Coronary artery (tissue), 2 donors: ENCODE results near the gene MS4A10.

Experiments
- DNase-seq: peaks from one replicate; pipeline ENCODE4 v3.0.0-alpha.2; 2017; ENCODE audit warnings: low spot score
- H3K27ac ChIP-seq, 2 donors: fragments of 200-600 bp; sonication (generic); one replicate each; pipeline ENCODE4 v1.5.1; 2016 to 2019
- H3K4me3 ChIP-seq: fragments of 200-600 bp; sonication (generic); 2 replicates; pipeline ENCODE4 v1.5.1; 2016; ENCODE audit warnings: mild to moderate bottlenecking, moderate library complexity
- TF ChIP-seq, protein P1 (sequence below): fragments of 200-600 bp; sonication (generic); IDR thresholded peaks from one replicate; pipeline ENCODE4 v1.5.1; 2019; ENCODE audit warnings: antibody characterized with exemption

The MS4A10 gene

DNA sequence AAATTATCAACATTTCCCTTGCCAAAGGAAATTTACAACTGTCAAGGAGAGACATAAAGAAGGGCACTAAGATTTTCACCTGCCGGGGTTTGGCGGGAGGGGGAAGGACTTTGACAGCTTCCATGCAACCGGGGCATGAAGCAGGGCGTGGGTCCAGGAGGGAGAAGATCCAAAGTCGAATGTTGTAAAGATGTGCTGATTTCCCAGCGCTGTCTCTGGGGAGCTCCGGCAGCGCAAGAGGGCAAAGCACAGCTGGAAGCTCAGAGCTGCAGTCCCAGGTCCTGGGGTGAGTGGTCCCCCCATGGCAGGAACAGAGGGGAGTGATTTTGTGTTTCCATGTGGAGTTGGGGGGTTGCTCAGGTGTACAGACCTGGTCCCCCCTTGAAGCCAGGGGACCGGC lies at the start of gene MS4A10:
Gene MS4A10 (plus strand): TSS at position 198 of the 400 bp plus-strand sequence. CDS start 5,003 bp downstream, outside the sequence.
- no peak within 1 kb of the TSS for H3K27ac ChIP-seq
- H3K4me3 ChIP-seq: no peak within 1 kb of the TSS
- no peak for DNase-seq
- TF ChIP-seq, protein P1, sequence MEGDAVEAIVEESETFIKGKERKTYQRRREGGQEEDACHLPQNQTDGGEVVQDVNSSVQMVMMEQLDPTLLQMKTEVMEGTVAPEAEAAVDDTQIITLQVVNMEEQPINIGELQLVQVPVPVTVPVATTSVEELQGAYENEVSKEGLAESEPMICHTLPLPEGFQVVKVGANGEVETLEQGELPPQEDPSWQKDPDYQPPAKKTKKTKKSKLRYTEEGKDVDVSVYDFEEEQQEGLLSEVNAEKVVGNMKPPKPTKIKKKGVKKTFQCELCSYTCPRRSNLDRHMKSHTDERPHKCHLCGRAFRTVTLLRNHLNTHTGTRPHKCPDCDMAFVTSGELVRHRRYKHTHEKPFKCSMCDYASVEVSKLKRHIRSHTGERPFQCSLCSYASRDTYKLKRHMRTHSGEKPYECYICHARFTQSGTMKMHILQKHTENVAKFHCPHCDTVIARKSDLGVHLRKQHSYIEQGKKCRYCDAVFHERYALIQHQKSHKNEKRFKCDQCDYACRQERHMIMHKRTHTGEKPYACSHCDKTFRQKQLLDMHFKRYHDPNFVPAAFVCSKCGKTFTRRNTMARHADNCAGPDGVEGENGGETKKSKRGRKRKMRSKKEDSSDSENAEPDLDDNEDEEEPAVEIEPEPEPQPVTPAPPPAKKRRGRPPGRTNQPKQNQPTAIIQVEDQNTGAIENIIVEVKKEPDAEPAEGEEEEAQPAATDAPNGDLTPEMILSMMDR: no peak

DNA sequence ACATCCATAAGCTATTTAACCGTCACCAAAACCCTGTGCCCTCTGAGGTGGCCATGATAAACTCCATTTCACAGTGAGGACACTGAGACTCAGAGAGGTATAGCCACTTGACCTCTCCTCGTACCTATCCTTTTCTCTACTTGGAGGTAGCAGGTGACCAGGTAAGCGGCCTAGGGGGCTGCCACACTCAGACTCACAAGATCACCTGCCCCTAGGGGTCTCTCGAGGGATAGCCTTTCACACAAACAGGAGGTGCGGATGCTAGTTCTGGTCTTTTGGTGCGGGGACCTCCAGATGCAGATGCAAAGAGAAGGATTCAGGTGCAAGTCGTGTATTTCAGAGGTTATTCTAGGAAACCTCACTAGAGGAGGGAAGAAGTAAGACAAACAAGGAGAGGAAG lies 46.0 kb upstream of the MS4A10 start:
- no peak for DNase-seq
- H3K27ac ChIP-seq: no peak overlapping the region
- no peak overlapping the region for H3K4me3 ChIP-seq
- TF ChIP-seq, protein P1: no peak

DNA sequence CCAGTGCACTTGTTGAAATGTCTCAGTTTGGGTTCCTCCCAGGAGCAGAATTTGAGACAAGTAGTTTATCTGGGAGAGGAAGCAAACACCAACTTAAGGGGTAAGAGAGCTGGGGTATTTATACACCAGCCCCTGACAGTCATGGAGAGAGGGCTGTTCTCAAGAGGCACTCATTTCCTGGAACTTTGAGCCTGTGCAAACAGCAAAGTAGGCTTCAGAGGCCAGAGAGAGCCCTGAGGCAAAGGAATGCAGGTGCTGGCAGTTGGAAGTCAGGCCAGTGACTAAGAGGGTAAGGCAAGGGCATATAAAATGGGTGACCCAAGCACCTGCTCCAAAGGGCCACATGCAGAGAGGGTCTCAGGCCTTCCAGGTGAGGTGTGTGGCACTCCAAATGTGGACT lies 44.6 kb upstream of the MS4A10 start:
- DNase-seq: no peak
- H3K4me3 ChIP-seq: no peak overlapping the region
- no peak overlapping the region for H3K27ac ChIP-seq

DNA sequence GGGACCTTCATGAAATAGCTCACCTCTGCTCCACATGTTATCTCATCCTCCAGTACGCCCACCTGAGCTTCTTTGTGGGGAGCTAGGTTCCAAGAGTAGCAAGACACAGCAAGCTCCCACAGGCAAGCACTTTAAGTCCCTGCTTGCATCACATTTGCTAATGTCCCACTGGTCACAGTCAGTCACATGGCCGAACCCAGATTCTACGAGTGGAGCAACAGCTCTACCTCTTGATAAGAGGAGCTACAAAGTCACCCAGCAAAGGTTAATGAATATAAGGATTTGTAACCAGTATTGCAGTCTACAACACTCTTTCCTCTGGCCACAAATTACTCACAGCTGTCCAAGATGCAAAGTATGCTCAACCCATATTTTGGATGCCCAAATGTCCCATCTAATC lies 43.7 kb upstream of the MS4A10 start:
- no peak overlapping the region for H3K4me3 ChIP-seq
- H3K27ac ChIP-seq: no peak overlapping the region
- TF ChIP-seq, protein P1: no peak
- DNase-seq: no peak

More for the DNA sequence above, 44.6 kb upstream of the MS4A10 start:
- TF ChIP-seq, protein P1: no peak

DNA sequence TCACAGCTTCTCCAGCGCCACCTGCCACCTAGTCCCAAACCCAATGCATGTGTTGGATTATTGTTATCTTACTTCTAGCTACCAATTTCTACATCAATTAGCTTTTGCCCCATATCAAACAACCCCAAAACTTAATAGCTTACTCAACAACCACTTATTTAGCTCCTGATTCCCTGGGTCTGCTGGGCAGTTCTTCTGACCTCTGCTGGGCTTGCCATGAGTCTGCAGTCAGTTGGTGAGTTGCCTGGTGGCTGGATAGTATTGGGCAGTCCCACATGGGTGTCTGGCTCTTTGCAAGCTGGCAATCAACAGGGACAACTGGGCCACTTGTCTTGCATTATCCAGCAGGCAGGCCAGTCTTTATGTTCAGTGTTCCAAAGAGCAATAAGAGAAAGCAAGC lies 42.1 kb upstream of the MS4A10 start:
- TF ChIP-seq, protein P1: no peak
- H3K27ac ChIP-seq: no peak overlapping the region

DNA sequence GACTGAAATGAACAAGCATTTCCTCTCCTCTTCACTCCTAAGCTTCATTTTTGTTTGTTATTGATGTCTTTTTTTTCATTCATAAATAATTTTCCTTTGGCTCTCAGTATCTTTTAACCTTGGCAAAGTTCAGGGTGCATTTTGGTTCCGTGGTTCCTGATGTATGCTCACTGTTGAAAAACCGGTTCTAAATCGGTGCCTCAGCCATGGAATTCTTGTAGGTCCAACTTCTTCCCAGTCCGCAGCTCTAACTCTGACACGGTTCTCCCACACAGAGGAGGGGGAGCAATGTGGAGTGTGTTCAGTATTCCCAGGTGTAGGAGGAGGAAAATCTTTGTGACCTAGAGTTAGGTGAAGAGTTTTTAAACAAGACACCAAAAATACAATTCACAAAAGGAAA lies 41.0 kb upstream of the MS4A10 start:
- no peak for DNase-seq
- no peak overlapping the region for H3K4me3 ChIP-seq
- TF ChIP-seq, protein P1: no peak
- no peak overlapping the region for H3K27ac ChIP-seq

More for the DNA sequence above, 42.1 kb upstream of the MS4A10 start:
- no peak overlapping the region for H3K4me3 ChIP-seq
- no peak for DNase-seq

DNA sequence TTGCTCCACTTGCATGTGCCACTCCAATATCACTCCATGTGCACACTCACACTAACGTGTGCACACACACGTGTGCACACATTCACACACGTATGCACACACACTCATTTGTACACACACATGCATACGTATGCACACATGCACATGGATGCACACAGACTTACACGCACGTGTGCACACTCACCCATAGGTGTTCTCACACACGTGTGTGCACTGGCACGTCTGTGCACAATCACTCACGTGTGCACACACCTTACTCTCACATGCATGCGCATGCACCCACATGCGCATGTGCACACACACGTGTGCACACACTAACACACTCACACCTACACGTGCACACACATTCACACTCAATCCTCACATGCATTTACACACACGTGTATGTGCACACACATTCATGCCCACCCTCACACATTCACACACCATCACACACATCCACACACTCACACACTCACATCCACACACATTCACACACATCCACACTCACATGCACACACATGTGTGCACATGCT lies 37.7 kb upstream of the MS4A10 start:
- TF ChIP-seq, protein P1: no peak
- Histone ChIP-seq H3K27ac (no peak overlapping the region), H3K4me3 (no peak overlapping the region)
- no peak for DNase-seq
